NCI-H345 treated with DMSO at 0.1 percent for 48 hours (cell line): ENCODE results near the gene LST1.

Experiments used
- DNase-seq: peaks from one replicate; lab custom pipeline; 2025; ENCODE audit not compliant: unreplicated experiment; lab: John Stamatoyannopoulos, UW

The LST1 gene

GRCh38 chr6:31619805-31620585 lies 33.9 kb downstream of the LST1 start:
- peak; percentile 97 for DNase-seq

DNA sequence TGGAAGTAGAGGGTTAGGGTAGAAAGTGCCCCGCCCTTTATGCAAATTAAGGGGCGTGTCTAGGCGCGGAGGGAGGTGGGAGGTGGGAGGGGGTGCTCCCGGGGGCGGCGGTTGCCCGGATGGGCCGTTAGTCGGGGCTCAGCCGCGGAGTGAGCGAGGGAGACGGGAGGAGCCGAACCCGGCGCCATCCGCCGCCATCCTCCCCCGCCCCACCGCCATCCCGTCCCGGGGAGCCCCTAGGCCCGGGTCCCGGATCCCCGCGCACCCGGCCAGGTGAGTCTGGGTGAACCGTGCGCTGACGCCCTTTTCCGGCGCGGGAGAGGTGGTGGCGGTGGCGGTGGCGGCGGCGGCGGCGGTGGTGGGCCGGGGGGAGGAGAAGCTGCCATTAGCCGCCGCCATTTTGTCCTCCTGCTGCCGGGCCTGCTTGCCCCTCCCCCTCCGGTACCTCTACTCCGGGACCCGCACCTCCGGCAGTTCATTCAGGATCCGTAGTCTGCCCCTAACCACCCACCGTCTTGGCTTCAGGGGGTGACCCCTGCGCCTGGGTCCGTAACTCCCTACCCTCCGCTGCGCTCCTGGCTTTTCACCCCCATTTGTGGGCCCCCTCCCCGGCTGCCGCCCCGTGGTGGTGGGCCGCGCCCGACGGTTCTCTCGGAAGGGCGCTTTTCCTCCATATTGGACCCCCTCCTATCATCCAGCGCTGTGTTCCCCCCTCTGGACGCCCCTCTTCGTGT lies 34.7 kb downstream of the LST1 start, which contains the start of gene PRRC2A:
Gene PRRC2A, plus strand, starts transcription at position 130 of the 734 bp plus-strand sequence. CDS start 2,075 bp downstream, outside the sequence.
- peak; percentile 76 for DNase-seq

- no peak for DNase-seq
These were observed 35.4 kb downstream of the LST1 start for GRCh38 chr6:31621320-31621939.

- no peak for DNase-seq
These were observed 35.9 kb downstream of the LST1 start for GRCh38 chr6:31621991-31622390.

DNA sequence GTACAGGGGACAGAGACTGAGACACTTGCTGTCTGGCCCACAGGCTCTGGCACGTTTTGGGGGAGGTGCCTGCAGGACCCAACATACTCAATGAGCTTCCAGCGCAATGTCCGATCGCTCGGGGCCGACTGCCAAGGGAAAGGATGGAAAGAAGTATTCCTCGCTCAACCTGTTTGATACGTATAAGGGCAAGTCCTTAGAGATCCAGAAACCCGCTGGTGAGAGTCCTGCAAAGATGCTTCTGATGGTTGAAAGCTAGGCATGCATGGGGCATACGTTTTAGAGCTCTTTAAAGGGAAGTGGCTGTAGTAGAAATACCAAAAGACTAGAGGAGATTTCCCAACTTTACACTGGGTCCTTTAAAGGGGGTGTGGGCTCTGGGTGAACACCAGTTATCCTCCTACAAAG lies 36.6 kb downstream of the LST1 start:
- no peak for DNase-seq

- DNase-seq = no peak
These were observed 38.0 kb downstream of the LST1 start for GRCh38 chr6:31624070-31624469.

DNA sequence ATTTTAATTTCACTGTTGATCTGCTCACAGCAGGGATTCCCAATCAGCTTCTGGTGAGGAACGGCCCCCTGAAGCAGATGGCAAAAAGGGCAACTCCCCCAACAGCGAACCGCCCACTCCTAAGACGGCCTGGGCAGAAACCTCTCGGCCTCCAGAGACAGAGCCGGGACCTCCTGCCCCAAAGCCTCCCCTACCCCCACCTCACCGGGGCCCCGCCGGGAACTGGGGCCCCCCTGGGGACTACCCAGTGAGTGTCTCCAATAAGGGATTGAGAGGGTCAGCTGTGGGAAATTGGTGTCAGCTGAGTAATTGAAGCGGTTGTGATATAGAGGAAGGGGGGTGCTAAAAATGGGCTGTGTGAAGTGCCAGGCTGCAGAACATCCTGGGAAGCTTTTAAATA lies 40.9 kb downstream of the LST1 start:
- DNase-seq = no peak

- DNase-seq = no peak
These were observed 41.7 kb downstream of the LST1 start for GRCh38 chr6:31627690-31628287.

DNA sequence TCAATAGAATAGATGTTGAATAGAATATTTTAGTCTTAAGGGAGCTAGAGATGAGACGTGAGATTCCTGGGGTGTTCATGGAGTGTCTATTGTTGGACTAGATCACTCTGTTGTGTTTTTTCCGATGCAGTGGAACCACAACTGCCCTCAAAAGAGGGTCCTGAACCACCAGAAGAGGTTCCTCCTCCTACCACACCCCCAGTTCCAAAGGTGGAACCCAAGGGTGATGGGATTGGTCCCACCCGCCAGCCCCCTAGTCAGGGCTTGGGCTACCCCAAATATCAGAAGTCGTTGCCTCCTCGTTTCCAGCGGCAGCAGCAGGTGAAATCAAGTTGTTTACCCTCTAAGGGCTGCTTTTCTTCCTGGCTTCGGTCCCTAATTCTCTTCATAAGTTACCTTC lies 42.9 kb downstream of the LST1 start:
- no peak for DNase-seq

DNA sequence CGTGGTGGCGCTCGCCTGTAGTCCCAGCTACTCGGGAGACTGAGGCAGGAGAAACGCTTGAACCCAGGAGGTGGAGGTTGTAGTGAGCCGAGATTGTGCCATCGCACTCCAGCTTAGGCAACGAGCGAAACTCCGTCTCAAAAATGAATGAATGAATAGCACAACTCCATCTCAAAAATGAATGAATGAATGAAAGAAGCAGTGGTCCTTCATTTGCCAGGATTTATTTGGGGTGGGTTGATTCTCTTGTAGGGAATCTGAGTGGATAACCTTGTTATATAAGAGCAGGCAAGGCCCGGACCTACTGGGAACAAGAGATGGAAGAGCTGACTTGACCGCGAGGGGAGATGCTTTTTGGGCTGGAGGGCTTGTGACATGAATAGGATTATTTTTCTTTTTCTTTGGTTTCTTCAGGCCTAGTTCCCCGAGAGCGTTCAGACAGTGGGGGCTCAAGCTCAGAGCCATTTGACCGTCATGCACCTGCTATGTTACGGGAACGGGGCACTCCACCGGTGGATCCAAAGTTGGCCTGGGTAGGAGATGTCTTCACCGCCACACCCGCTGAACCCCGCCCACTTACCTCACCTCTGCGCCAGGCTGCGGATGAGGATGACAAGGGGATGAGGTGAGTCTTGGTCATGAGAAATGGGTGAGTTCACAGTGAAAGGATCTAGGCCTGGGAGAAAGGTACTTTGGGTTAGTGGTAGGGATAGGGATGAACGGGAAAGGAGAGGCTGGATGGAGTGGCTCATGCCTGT lies 44.3 kb downstream of the LST1 start:
- no peak for DNase-seq

DNA sequence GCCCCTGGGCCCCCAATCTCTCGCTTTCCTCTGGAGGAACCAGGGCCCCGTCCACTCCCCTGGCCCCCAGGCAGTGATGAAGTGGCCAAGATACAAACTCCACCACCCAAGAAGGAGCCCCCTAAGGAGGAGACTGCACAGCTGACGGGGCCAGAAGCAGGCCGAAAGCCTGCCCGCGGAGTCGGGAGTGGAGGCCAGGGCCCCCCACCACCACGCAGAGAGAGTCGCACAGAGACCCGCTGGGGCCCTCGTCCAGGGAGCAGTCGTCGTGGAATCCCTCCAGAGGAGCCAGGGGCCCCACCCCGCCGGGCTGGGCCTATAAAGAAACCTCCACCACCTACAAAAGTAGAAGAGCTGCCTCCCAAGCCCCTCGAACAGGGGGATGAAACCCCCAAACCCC lies 45.1 kb downstream of the LST1 start:
- no peak for DNase-seq

DNA sequence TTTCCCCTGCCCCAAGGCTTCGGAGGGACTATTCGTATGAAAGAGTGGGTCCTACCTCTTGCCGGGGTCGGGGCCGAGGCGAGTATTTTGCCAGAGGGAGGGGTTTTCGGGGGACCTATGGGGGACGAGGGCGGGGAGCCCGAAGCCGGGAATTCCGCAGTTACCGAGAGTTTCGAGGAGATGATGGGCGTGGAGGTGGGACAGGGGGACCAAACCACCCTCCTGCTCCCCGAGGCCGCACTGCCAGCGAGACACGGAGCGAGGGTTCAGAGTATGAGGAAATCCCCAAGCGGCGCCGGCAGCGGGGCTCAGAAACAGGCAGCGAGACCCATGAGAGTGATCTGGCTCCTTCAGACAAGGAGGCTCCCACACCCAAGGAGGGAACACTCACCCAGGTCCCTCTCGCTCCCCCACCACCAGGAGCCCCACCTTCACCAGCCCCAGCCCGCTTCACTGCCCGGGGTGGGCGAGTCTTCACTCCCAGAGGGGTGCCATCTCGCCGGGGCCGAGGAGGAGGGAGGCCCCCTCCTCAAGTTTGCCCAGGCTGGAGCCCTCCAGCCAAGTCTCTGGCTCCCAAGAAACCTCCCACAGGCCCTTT lies 45.7 kb downstream of the LST1 start:
- no peak for DNase-seq

DNA sequence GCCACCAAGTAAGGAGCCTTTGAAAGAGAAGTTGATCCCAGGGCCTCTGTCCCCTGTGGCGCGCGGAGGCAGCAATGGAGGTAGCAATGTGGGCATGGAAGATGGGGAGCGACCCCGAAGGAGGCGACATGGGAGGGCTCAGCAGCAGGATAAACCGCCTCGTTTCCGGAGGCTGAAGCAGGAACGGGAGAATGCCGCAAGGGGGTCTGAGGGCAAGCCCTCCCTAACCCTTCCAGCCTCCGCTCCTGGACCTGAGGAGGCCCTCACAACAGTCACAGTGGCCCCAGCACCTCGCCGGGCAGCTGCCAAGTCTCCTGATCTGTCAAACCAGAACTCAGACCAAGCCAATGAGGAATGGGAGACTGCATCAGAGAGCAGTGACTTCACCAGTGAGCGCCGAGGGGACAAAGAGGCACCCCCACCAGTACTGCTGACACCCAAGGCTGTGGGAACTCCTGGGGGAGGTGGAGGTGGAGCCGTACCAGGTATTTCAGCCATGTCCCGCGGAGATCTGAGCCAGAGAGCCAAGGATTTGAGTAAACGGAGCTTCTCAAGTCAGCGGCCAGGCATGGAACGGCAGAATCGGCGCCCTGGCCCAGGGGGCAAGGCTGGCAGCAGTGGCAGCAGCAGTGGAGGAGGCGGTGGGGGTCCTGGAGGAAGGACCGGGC lies 46.3 kb downstream of the LST1 start:
- DNase-seq = no peak

GRCh38 chr6:31633447-31633846 lies 47.4 kb downstream of the LST1 start:
- no peak for DNase-seq

- no peak for DNase-seq
These were observed 48.1 kb downstream of the LST1 start for GRCh38 chr6:31634131-31634530.

DNA sequence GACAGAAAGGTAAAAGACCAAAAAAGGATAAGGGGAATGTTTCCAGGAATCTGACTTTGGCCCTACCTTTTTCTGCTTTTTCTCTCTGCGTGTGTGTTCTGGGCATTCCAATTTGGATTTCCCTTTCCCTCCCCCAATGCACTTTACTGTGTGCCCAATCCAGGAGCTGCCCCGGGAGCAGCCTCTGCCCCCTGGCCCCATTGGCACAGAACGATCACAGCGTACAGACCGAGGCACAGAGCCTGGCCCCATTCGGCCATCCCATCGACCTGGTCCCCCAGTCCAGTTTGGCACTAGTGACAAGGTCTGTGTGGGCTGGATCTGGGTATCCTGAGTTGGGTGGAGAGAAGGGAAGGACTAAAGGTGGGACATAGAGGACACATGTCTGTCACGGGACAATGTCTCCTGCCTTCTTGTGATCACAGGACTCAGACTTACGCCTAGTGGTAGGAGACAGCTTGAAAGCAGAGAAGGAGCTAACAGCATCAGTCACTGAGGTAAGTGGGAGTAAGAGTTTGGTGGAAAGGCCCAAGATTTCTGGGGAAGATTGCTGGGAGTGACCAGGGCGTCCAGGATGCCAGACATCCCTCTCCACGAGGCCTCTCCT lies 49.0 kb downstream of the LST1 start:
- no peak for DNase-seq

DNA sequence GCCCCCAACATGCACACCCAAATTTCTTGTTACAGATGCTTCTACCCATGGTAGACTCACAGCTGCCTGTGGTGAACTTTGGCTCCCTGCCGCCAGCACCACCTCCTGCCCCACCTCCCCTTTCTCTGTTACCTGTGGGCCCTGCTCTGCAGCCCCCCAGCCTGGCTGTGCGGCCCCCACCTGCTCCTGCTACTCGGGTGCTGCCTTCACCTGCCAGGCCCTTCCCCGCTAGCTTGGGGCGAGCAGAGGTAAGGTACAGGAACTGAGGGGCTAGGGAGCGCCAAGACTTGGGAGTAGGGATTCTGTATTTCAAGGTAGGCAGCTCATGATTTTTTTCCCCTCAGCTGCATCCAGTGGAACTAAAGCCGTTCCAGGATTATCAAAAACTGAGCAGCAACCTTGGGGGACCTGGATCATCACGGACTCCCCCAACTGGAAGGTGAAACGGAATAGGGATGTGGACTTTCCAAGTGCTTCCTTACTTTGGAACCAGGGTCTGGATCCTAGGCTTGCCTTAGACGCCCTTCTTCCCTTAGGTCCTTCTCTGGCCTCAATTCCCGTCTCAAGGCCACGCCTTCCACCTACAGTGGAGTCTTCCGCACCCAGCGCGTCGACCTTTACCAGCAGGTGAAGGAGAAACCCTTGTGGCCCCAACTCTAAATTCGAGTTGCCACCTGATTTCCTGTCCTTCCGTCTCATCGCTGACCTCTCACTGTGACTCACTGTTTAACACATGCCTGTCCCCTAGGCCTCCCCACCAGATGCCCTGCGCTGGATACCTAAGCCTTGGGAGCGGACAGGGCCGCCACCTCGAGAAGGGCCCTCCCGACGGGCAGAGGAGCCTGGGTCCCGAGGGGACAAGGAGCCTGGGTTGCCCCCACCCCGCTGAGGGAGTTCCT lies 50.9 kb downstream of the LST1 start:
- no peak for DNase-seq
